HG03159 (cell line): ENCODE results near the gene HAUS8.
"Not testable (repeated sequence)": the region's sequence is repeated elsewhere in the genome, so short reads cannot be mapped to it uniquely, and the experiment has no call there.

Source experiments
- ATAC-seq: cut with Tn5 transposase; IDR thresholded peaks from one replicate; pipeline ENCODE4 v1.9.1; 2021; ENCODE audit warnings: mild to moderate bottlenecking, moderate library complexity; ENCODE audit not compliant: unreplicated experiment

Gene HAUS8

GRCh38 chr19:17075035-17075863 is at the start of gene HAUS8, which contains the start of gene MYO9B:
TSS of gene HAUS8 (minus strand) at chr19:17075452. CDS start at chr19:17075422, 30 bp downstream.
TSS of gene MYO9B (plus strand) at chr19:17075777. CDS start at chr19:17101718, 25,941 bp downstream.
- peak; percentile 72 for ATAC-seq

- ATAC-seq, result no peak
These were observed 48.8 kb upstream of the HAUS8 start for GRCh38 chr19:17124025-17124424.

GRCh38 chr19:17123041-17123440 is 47.8 kb upstream of the HAUS8 start:
- no peak for ATAC-seq

- no peak for ATAC-seq
These were observed 46.6 kb upstream of the HAUS8 start for GRCh38 chr19:17121736-17122293.

GRCh38 chr19:17118957-17119356 is 43.7 kb upstream of the HAUS8 start:
- no peak for ATAC-seq

DNA sequence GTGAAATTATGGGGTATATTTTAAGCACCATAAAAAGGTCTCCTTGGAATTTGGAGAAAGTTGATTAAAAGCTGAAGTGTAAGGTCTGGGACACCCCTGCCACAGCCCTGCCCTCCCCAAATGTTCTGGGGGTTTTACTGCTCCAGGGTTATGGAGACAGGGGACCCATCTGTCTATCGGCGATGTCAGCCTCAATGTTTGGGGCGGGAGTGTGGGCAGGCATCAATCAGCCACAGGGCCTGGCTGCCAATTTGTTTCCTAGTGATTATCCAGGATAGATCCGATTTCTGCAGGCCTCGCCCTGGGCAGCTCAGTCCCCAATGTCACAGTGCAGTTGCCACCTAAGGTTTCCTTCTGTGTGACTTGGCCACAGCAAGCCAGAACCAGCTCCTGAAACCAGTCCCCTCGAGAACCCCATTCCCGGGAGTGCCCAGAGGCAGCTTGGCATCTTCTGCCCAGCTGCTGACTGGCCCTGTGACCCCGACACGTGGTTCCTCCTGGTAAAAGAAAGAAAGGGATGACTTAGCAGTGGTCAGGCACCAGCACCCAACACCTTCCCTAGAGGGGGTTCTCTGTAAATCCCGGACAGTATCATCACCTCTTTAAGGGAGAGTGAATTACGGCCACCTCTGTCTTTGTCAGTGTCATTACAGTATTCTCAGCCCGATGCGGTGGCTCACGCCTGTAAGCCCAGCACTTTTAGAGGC is 41.9 kb upstream of the HAUS8 start:
- ATAC-seq, result no peak

GRCh38 chr19:17114414-17114831 is 39.2 kb upstream of the HAUS8 start:
- ATAC-seq, result no peak

- ATAC-seq, result no peak
These were observed 38.0 kb upstream of the HAUS8 start for GRCh38 chr19:17113127-17113785.

DNA sequence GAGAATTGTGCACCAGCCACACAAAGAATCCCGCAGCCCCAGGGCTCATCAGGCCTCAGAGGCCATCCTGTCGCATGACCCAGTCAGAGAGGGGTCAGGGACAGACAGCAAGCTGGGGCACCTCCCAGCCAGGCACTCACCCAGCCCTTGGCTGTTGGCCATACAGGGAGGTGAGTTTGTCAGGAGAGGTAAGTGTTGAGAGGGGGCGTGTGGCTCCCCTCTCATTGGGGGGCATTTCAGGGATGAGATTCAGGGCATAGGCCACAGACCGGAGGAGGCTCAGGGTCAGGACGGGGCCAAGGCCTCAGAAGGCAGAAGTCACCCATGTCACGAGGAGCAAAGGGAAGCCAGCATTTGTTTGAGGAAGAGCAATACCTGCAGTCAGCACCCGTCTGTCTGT is 37.4 kb upstream of the HAUS8 start:
- ATAC-seq, result no peak

GRCh38 chr19:17112271-17112670 is 37.0 kb upstream of the HAUS8 start:
- no peak for ATAC-seq

- ATAC-seq, result no peak
These were observed 36.5 kb upstream of the HAUS8 start for GRCh38 chr19:17111766-17112165.

DNA sequence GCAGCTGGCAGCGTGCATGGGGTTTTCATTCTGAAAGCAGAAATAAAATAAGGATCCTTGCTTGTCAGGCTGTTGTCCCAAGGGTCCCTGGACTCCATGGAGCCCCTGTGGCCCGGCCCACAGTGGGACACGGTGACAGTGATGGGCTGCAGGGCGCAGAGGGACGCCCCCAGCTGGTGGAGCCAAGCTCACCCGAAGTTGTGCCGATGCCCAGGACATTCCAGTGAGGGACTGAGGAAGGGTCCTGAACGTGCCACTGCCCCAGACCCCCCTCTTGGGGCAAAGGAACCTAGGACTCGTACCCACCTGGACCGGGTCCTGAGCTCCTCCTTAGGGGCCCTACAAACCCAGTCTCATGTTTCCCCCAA is 35.3 kb upstream of the HAUS8 start:
- no peak for ATAC-seq

DNA sequence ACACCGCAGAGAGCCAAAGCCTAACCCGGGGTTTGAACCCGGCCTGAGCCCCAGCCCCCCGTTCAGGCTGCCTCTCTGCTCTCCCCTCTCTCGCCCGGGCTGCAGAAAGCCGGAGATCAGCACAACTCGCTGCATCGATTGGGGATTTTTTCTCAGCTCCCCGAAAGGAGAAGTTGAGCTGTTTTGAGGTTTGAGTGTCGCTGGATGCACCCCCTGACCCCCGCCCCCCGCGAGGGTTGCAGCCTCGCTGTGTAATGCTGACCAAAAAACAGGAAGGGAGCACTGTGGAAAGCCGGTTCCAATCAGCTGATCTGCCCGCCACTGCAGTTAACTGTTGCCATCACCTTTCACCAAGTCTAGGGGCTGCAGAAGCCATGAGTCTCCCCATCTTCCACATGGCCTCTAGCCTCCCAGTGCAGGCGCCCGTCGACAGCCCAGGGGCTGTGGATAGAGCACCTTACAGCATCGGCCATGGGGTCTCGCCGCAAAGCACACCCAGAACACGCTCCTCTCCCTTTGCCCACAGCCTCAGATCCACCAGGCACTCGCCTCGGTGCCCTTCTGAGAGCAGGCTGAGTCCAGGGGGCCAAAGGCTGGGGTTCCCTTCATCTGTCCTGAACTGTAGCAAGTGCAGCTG is 34.8 kb upstream of the HAUS8 start:
- peak; percentile 38 for ATAC-seq

DNA sequence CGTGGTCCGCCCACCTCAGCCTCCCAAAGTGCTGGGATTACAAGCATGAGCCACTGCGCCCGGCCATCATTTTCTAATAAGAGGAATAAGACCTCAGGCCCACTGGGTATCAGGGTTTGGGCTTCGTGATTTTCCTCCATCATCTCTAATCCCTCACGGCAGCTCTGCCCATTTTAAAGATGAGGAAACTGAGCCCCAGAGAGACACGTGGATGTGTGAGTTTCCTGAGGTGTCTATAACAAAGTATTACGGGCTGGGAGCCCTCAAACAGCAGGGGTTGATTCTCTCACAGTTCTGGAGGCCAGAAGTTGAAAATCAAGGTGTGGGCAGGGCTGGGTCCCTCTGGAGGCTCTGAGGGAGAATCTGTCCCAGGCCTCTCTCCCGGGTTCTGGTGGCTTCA is 34.0 kb upstream of the HAUS8 start:
- ATAC-seq, result no peak

- no peak for ATAC-seq
These were observed 33.2 kb upstream of the HAUS8 start for GRCh38 chr19:17108453-17108784.

DNA sequence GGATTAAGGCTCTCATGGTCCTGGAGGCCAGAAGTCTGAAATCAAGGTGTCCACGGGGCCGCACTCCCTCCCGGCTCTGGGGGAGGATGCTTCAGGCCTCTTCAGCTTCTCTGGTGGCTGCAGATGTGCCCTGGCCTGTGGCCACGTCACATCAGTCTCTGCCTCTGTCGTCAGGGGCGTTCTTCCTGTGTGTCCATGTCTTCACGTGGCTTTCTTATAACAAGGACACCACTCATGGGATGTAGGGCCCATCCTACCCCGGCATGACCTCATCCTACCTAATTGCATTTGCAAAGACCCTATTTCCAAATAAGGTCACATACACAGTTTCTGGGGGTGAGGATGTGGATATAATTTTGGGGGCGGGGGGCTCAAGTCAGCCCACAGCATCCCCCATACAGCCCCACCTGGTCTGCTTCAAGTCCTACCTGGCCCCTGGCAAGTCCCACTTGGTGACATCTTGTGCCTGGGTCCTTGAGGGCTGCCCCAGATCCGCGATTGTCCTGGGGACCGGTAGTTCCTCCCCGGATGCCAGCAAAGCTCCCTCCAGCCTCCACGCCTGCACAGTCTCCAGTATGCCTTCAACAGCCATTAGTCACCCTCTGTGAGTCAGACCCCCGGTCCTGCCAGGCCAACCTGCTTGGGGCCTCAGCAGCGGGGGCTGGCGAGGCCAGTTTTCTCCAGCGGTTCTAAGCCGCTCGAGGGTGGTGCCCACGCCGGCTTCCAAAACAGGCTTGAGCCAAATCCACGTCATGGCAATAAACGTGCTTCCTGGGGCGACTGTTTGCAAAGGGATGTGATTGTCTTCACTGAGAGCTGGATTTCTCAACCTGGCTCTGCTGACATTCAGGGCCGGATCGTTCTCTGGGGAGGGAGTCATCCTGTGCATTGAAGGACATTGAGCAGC is 32.5 kb upstream of the HAUS8 start:
- ATAC-seq, result no peak

- not testable (repeated sequence) for ATAC-seq
These were observed 31.7 kb upstream of the HAUS8 start for GRCh38 chr19:17106964-17107363.

GRCh38 chr19:17105556-17105955 is 30.3 kb upstream of the HAUS8 start:
- no peak for ATAC-seq

GRCh38 chr19:17104679-17105078 is 29.4 kb upstream of the HAUS8 start:
- no peak for ATAC-seq

DNA sequence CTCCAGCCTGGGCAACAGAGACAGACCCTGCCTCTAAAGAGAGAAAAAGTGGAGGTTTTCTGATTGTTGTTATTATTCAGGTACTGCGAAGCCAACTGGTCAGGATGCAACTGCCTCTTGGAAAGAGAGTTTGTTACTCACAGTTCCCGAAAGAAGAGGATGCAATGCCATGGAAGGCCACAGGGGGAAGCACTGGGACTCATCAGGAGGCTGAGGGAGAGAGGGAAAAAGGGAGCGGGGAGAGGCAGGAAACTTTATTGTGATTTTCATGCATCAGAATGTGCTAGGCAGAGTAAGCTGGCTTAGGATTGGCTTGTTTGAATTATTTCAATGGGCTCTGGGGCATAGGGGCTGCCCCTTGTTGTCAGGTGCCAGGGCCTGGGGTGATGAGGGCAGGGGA is 27.9 kb upstream of the HAUS8 start:
- ATAC-seq, result no peak
